DND-41 (cell line): ENCODE measurements around the gene RAD23B.

Experiments
- EZH2 ChIP-seq: IDR thresholded peaks from 3 replicates; pipeline ENCODE4 v1.6.1; 2012; ENCODE audit warnings: borderline replicate concordance, low read depth, mild to moderate bottlenecking, moderate library complexity, low read length, inconsistent platforms; ENCODE audit not compliant: severe bottlenecking
- TF ChIP-seq, protein P1 (sequence below): IDR thresholded peaks from 2 replicates; pipeline ENCODE4 v1.5.1; 2012; ENCODE audit warnings: borderline replicate concordance, low read length, moderate library complexity, mild to moderate bottlenecking; ENCODE audit not compliant: poor library complexity, severe bottlenecking; ENCODE audit errors: extremely low read depth

DNA sequence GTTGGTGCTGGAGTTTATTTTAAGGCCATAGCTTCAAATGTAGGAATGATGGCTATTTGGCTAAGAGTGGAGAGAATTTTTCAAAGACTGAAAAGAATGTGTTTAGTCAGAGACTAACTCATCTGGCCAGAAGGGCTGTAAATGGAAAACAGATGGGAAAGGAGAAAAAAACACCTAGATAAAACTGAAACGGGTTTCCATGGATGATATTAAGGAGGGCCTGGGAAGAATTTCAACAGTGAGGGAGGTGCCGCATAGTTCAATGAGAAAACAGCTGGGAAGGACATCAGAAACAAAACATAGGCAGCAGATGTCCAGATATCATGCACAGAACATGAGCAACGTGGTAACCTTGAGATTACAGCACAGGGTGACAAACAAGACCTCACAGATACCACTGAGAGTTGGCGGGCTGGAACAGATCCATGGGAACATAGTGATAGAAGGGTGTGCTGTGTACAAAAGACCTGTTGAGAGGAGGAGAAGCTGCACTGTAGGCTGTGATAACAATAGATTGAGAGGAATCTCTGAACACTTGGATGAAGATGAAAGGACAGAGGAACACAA, 31.2 kb upstream of the RAD23B start:
- TF ChIP-seq, protein P1, sequence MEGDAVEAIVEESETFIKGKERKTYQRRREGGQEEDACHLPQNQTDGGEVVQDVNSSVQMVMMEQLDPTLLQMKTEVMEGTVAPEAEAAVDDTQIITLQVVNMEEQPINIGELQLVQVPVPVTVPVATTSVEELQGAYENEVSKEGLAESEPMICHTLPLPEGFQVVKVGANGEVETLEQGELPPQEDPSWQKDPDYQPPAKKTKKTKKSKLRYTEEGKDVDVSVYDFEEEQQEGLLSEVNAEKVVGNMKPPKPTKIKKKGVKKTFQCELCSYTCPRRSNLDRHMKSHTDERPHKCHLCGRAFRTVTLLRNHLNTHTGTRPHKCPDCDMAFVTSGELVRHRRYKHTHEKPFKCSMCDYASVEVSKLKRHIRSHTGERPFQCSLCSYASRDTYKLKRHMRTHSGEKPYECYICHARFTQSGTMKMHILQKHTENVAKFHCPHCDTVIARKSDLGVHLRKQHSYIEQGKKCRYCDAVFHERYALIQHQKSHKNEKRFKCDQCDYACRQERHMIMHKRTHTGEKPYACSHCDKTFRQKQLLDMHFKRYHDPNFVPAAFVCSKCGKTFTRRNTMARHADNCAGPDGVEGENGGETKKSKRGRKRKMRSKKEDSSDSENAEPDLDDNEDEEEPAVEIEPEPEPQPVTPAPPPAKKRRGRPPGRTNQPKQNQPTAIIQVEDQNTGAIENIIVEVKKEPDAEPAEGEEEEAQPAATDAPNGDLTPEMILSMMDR, result no peak
- TF ChIP-seq EZH2, result no peak
